RWPE1 (cell line): ENCODE measurements around the gene MYL7.
"Not testable (repeated sequence)": the region's sequence is repeated elsewhere in the genome, so short reads cannot be mapped to it uniquely, and the experiment has no call there.

Experiments used
- CTCF ChIA-PET: fragments of 350-600 bp; sonication (Branson Sonifier 250); formaldehyde crosslinking; extraction: SDS; loops from one replicate; lab custom pipeline; 2021; lab: Yijun Ruan, JAX
- POLR2A ChIA-PET: fragments of 400-600 bp; formaldehyde crosslinking; extraction: SDS; loops from one replicate; lab custom pipeline; 2020; ENCODE audit warnings: antibody characterized with exemption; ENCODE audit not compliant: low non-redundant PET; lab: Yijun Ruan, JAX
- DNase-seq: peaks from one replicate; pipeline ENCODE4 v3.0.0; 2012; ENCODE audit warnings: low spot score
- H3K27ac ChIP-seq: fragments of 450-650 bp; 2 replicates; pipeline ENCODE4 v1.5.1; 2017
- CTCF ChIP-seq: fragments of 450-650 bp; conservative IDR thresholded peaks from 2 replicates; pipeline ENCODE4 v1.5.1; 2017; ENCODE audit warnings: low read depth, mild to moderate bottlenecking

The MYL7 gene

DNA sequence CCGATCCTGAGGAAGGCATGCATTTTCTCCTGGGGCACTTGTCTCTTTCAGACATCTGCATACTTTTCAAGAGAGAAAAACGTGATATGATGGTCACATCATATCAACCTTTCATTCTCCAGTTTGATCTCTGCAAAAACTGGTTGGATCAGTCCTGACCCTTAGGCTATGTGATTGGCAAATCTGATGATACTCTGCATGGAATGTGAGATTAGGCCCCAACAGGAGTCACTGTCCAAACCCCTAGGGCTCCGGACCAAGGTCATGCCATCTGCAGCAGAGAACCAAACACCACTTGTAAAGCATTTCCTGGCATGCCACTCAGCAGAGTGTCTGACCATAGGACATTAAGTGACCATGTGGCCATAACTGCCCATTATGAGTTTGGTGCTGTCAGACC, 39.5 kb upstream of the MYL7 start:
- TF ChIP-seq CTCF = no peak
- H3K27ac ChIP-seq = no peak overlapping the region
- ChIA-PET CTCF (interaction anchor here (0.5 kb wide), 1 partner anchor 287 kb away, joined by 3 read pairs; no protein-coding TSS in a partner anchor), POLR2A (no interaction called here)
- DNase-seq = no peak

GRCh38 chr7:44177570-44178131, 36.5 kb upstream of the MYL7 start:
- no peak for DNase-seq
- ChIA-PET POLR2A (no interaction called here), CTCF (no interaction called here)
- no peak for TF ChIP-seq CTCF
- no peak overlapping the region for H3K27ac ChIP-seq

DNA sequence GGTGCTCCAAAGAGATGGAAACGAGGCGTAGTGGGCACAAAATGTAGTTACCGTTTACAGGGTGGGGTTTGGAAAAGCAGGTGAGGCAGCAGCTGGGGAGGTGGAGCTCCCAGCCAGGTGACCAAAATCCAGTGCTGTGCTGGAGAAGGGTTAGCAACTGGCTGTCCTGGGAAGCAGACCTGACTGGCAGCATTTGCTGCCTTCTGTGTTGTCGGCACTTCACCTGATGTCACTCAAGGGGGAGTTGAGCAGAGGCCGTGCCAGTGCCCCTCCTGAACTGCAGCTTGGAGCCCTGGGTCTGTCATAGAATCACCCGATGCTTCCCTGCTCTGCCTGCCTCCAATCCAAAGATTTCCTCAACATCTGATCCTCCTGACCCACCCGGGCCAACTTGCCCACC, 35.4 kb upstream of the MYL7 start:
- DNase-seq = no peak
- no peak overlapping the region for H3K27ac ChIP-seq
- TF ChIP-seq CTCF = no peak
- CTCF ChIA-PET = no interaction called here
- POLR2A ChIA-PET = no interaction called here

GRCh38 chr7:44175730-44176129, 34.6 kb upstream of the MYL7 start:
- DNase-seq = no peak
- no peak for TF ChIP-seq CTCF
- ChIA-PET POLR2A (no interaction called here), CTCF (no interaction called here)
- no peak overlapping the region for H3K27ac ChIP-seq

GRCh38 chr7:44174694-44174948, 33.5 kb upstream of the MYL7 start:
- H3K27ac ChIP-seq, CTCF ChIA-PET, POLR2A ChIA-PET, DNase-seq: not testable (repeated sequence)

GRCh38 chr7:44173911-44174693, 33.0 kb upstream of the MYL7 start:
- H3K27ac ChIP-seq = no peak overlapping the region
- POLR2A ChIA-PET = interaction anchor here (0.6 kb wide), 1 partner anchor 433 kb away, joined by 3 read pairs; no protein-coding TSS in a partner anchor
- no peak for DNase-seq
- no peak for TF ChIP-seq CTCF
- CTCF ChIA-PET = interaction anchor here (0.5 kb wide), 1 partner anchor 12 kb away, joined by 3 read pairs; no protein-coding TSS in a partner anchor

GRCh38 chr7:44172803-44173424, 31.8 kb upstream of the MYL7 start:
- no peak for TF ChIP-seq CTCF
- POLR2A ChIA-PET = no interaction called here
- no peak for DNase-seq
- CTCF ChIA-PET = interaction anchor here (0.7 kb wide), 1 partner anchor 305 kb away, joined by 5 read pairs; no protein-coding TSS in a partner anchor
- no peak overlapping the region for H3K27ac ChIP-seq
